Skeletal muscle cell (primary cell): Measurements from ENCODE around the gene WNT9A.

Experiments
- DNase-seq: peaks from one replicate; pipeline ENCODE4 v3.0.0-alpha.2; 2010; ENCODE audit warnings: low read depth
- H3K4me3 ChIP-seq: 2 replicates; pipeline ENCODE4 v1.5.1; 2011; ENCODE audit warnings: low read depth, mild to moderate bottlenecking, control low read depth, low read length, moderate library complexity

The WNT9A gene

DNA sequence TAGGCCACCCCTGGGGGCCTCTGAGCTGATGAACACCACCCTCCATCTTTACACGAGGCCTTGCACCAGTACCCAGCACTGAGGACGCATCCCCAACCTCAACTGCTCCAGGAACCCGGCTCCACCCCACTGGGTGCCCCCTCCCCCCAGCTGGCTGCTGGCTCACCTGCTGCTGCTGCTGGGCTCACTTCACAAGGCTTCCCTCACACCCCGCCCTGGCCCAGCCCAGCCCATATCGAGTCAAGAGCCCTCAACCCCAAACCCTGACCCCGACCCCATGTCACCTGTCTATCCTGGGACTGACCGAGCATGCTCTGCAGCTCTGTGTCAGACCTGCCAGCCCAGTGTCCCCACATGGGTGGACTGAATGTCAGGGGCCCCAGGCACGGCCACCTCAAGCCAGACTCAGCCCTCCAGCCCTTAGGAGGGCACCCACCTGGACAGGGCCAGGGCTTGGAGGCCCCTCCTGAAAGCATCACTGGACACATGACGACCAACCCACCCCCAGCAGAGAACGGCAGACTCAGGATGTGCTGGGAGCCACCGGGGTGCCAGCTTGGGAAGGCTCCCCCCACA, 21.4 kb downstream of the WNT9A start:
- no peak overlapping the region for H3K4me3 ChIP-seq
- no peak for DNase-seq

DNA sequence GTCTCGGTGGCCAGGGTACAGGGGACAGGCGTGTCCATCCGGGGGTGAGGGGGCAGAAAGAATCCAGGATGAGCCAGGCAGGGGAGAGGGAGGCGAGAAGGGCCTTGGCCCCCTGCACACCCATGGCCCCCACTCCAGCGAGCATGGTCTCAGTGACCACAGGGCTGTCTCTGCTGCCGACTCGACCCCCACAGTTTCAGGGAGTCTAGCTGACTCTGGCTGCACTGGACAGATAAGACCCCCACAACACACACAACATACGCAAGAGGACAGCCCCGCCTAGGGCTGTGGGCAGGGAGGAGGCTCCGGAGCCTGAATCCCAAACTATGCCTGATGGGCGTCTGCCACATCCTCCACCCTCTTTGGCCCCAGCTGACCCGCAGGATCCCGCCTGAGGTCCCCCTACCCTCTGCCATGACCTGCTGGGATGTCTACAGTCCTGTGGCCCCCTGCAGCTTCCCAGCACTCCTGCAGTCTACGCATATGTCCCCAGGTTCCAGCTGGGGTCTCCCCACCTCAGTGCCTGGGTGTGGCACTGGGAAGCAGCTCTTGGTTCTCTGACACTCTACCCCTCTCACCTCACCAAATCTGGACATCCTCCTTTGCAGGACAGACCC, 22.0 kb downstream of the WNT9A start:
- no peak overlapping the region for H3K4me3 ChIP-seq
- DNase-seq, result no peak

GRCh38 chr1:227924833-227925574, 22.7 kb downstream of the WNT9A start:
- no peak overlapping the region for H3K4me3 ChIP-seq
- DNase-seq, result no peak

DNA sequence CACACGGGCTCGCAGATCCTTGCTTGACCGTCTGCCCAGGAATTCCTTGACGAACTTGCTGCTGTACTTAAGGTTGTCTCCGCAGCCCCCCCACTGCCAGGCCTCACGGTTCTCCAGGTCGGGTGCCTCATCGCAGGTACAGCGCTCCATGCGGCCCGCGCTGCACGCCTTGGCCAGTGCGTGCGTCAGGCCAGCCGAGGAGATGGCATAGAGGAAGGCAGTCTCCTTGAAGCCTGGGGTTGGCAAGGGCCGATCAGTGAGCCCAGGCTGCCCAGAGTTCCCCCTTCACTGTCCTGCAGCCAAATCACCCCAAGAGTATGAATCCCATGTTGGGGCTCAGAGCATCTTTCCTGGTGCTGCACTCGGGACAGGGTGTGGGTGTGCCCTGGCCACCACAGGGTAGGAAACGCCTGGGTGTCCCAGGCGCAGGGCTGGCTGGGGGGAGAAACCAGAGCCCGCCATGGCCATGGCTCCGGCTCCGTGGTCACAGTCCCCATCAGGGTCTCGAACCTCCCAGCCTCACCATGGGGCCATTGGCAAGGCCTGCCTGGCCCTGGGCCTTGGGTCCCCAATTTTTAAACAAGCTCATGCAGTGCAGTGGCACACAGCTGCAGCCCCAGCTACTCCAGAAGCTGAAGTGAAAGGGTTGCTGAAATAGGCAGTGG, 23.4 kb downstream of the WNT9A start:
- no peak for DNase-seq

DNA sequence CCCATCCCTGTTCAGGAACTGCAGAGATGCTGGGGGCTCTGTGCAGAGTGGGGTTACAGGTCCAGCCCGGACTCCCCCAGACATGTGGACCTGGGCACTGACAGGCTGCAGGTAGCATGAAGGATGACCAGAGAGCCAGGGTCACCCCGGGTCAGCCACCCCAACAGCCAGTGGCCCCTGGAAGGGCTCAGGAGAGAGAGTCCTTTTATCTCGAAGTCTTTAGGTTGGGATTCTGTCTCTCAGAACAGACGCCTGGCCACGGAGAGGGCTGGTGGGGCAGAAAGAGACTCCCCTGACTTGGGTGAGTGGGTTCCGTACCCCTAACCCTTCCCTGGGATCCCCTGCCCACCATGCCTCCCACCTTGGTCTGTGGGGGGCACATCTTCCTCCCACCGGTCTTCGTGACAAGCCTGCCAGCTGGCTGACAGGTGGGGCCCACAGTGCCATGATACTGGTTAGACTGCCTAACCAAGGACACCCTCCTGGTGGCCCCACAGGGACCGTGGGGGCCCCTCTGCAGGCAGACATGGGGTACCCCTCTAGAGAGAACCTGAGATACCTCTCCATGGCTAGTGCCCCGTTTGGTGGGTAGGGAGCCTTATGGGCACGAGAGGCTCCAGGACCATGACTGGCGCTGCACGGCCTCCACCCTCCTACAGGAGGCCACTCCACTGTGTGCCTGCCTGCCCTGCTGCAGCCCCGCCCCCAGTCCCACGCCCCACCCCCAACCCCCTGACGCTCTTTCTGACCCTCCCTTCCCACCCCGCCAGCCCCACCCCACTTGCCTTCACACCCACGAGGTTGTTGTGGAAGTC, 24.2 kb downstream of the WNT9A start:
- no peak for DNase-seq
- H3K4me3 ChIP-seq, result no peak overlapping the region

More for the DNA sequence above, 23.4 kb downstream of the WNT9A start:
- H3K4me3 ChIP-seq, result no peak overlapping the region

DNA sequence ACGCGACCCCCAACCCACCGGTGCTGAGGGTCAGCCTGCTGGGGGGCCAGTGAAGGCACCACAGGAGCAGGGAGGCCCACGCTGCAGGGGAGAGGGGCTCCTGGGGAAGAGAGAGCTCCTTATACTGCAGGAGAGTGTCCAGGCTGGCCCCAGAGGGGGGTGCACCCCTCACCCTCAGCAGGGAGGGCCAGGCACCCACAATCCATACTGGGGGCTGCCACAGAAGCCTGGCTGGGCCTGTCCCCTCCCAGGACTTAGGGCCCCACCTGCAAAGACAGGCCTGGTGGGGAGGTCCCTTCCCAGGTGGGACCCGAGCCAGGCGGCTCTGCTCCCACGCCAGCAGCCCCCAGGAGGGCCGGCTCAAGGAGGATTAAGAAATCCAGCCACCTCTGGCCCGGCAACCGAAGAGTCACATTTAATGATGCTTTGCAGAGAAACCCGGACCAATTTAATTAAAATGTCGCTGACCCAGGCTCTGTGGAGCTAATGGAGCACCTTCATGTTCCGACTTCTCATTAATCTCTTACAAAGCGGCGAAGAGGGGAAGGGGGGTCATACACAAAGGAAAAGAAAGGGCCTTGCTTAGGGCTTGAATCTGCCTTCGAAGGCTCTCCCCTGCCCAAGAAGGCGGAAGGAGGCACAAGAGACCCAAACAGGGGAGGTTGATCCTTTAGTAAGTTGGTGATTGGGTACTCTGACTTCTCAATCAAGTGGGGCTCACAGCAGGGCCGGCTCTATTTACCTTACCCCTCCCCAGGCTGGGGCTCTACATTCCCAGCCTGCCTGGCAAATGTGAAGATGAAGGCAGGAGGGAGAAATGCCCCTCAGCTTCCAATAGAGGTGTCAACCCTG, 25.0 kb downstream of the WNT9A start:
- H3K4me3 ChIP-seq, result no peak overlapping the region
- DNase-seq, result no peak

- no peak overlapping the region for H3K4me3 ChIP-seq
- no peak for DNase-seq
These were observed 26.1 kb downstream of the WNT9A start for GRCh38 chr1:227921461-227922185.

- H3K4me3 ChIP-seq, result no peak overlapping the region
- DNase-seq, result no peak
These were observed 26.8 kb downstream of the WNT9A start for GRCh38 chr1:227920896-227921295.

GRCh38 chr1:227920426-227920825, 27.3 kb downstream of the WNT9A start:
- H3K4me3 ChIP-seq, result no peak overlapping the region
- DNase-seq, result no peak

GRCh38 chr1:227919906-227920305, 27.8 kb downstream of the WNT9A start:
- DNase-seq, result no peak
- no peak overlapping the region for H3K4me3 ChIP-seq

GRCh38 chr1:227918736-227919135, 29.0 kb downstream of the WNT9A start:
- no peak overlapping the region for H3K4me3 ChIP-seq
- DNase-seq, result no peak

DNA sequence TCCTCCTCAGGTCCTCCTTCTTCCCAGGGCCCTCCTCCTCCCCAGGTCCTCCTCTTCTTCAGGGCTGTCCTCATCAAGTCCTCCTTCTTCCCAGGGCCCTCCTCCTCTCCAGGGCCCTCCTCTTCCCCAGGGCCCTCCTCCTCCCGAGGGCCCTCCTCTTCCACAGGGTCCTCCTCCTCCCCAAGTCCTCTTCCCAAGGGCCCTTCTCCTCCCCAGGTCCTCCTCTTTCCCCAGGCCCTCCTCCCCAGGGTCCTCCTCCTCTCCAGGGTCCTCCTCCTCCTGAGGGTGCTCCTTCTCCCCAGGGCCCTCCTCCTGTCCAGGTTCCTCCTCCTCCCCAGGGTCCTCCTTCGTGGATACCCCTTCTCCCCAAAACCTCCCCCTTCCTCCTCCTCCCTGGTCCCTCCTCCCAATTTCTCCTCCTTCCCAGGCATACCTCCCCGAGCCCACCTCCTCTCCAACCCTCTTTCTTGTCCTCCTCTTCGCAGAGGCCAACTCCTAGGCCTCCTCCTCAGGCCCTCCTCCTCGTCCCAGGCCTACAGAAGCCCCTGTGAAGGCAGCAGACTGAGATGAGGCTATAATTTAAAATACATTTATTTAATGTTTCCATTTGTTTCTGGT, 29.5 kb downstream of the WNT9A start:
- DNase-seq, result no peak
- H3K4me3 ChIP-seq, result no peak overlapping the region

GRCh38 chr1:227917081-227917950, 30.4 kb downstream of the WNT9A start:
- no peak for DNase-seq
- no peak overlapping the region for H3K4me3 ChIP-seq

- DNase-seq, result no peak
- H3K4me3 ChIP-seq, result no peak overlapping the region
These were observed 31.1 kb downstream of the WNT9A start for GRCh38 chr1:227916655-227917054.

DNA sequence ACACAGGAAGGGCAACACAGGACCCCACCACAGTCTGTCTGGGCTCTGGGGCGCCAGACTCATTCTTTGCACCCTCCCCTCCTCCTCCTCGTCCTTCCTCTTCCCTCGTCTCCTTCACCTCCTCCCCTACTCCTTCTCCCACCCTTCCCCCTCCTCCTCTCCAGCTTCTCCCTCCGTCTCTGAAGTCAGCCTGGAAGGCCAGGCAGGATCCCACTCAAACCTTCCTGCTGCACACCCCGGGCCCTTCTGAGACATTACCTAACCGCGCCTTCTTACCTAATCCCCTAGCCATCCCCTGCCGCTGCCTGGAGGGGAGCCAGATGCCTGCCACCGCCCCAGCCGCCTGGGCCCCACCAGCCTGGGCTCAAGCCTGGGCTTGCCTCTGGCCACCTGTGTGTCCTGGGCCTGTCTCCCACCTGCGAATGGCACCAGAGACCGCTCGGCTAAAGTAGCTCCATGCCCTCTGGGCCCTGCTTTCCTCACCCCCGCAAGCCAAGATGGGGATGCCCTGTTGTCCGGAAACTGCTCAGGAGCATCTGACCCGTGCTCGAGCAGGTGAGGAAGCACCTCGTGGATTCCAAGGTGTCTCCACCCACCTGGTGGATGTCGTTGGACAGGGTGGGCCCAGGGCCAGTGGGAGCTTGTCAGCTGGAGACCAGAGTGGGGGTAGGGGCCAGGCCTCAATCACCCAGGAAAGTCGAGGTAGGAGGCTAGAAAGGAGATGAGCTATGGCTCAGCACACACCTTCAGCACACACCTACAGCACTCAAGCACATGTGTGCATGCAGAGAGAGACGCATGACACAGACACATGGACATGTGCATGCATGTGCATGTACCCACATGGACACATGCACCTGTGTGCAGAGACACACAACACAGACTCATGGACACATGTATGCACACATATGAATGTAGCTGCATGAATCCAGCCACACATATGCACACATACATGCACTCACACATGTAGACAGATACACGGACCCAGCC, 31.9 kb downstream of the WNT9A start:
- DNase-seq, result no peak
- H3K4me3 ChIP-seq, result no peak overlapping the region
